Spinal cord (tissue), 10 donors: ENCODE measurements around the gene CUEDC1. TPM values are rescaled to one million over a fixed set of nuclear protein-coding genes. Genes with fewer than 3 reads are reported as not detected.

ENCODE experiments used
- DNase-seq, 6 donors: peaks; one replicate each; pipeline versions ENCODE4 v3.0.0 to v3.0.0-alpha.2; 2013 to 2015; ENCODE audit warnings: low spot score in 6 of 6, low read depth in 4 of 6
- H3K27ac ChIP-seq: one replicate; pipeline ENCODE4 v1.5.1; 2013; ENCODE audit warnings: low read depth, low read length, control low read depth
- H3K27me3 ChIP-seq: one replicate; pipeline ENCODE4 v1.6.1; 2013; ENCODE audit warnings: low read length; ENCODE audit not compliant: control insufficient read depth, insufficient read depth
- H3K36me3 ChIP-seq: one replicate; pipeline ENCODE4 v1.6.1; 2013; ENCODE audit warnings: low read length; ENCODE audit not compliant: control insufficient read depth, insufficient read depth
- H3K4me1 ChIP-seq: one replicate; pipeline ENCODE4 v1.6.1; 2013; ENCODE audit warnings: low read length; ENCODE audit not compliant: control insufficient read depth, insufficient read depth
- H3K4me3 ChIP-seq: one replicate; pipeline ENCODE4 v1.5.1; 2013; ENCODE audit warnings: low read depth, low read length, control low read depth
- H3K9me3 ChIP-seq: one replicate; pipeline ENCODE4 v1.6.1; 2013; ENCODE audit warnings: low read length; ENCODE audit not compliant: control insufficient read depth, insufficient read depth
- WGBS: methylation state at CpG from one replicate; pipeline ENCODE4 v1.1.5; 2013; ENCODE audit warnings: missing lambda C conversion rate; ENCODE audit not compliant: insufficient coverage; 5-methylcytosine and 5-hydroxymethylcytosine counted together
- polyA plus RNA-seq, 2 donors: library from polyadenylated mRNA; unstranded; fragments of 120-200 nt; gene quantifications; one replicate each; pipeline ENCODE4 v1.2.1, GENCODE V29; 2013; ENCODE audit not compliant: insufficient read length in 2 of 2
- total RNA-seq, 2 donors: library from RNA; depleted of rRNA in 1 of 2; stranded (reverse); fragments of 120-200 nt in 1 of 2; fragments of >200 nt in 1 of 2; gene quantifications; one replicate each; pipeline versions ENCODE4 v1.2.3 to v1.2.4, GENCODE V29; 2013 to 2014
- donor health status: healthy.

CUEDC1 gene
- total and polyA plus RNA-seq, 4 donors: 14.0 to 111 (median 63.8) TPM

- DNase-seq: no peak
- Histone ChIP-seq H3K27ac (peak overlapping the region; percentile 81), H3K36me3 (peaks cover 3% of the 10 kb centered on the region), H3K27me3 (no peaks in the 10 kb centered on the region), H3K4me3 (no peak overlapping the region), H3K9me3 (no peaks in the 10 kb centered on the region), H3K4me1 (peaks cover 54% of the 10 kb centered on the region)
- WGBS: no CpG with 5 or more reads among the region's 1 CpG
Measured at GRCh38 chr17:57953219-57953618, 2.0 kb downstream of the CUEDC1 start.

GRCh38 chr17:57949649-57950048 is 5.6 kb downstream of the CUEDC1 start:
- Histone ChIP-seq H3K27ac (no peak overlapping the region), H3K27me3 (no peaks in the 10 kb centered on the region), H3K9me3 (no peaks in the 10 kb centered on the region), H3K4me3 (no peak overlapping the region), H3K36me3 (peaks cover 3% of the 10 kb centered on the region), H3K4me1 (peaks cover 54% of the 10 kb centered on the region)
- no peak for DNase-seq
- WGBS: 100% methylated on average over 1 of the region's 5 CpGs

- peak overlapping the region; percentile 17 for H3K27ac ChIP-seq
- WGBS: 39% methylated on average over 5 of the region's 5 CpGs
- no peak overlapping the region for H3K4me3 ChIP-seq
Measured at GRCh38 chr17:57948555-57949420, 6.4 kb downstream of the CUEDC1 start.

GRCh38 chr17:57948169-57948554 is 7.0 kb downstream of the CUEDC1 start:
- 74% methylated on average over 5 of the region's 5 CpGs for WGBS
- Histone ChIP-seq H3K27ac (peak overlapping the region; percentile 17), H3K27me3 (no peaks in the 10 kb centered on the region), H3K4me1 (peaks cover 43% of the 10 kb centered on the region), H3K9me3 (no peaks in the 10 kb centered on the region), H3K36me3 (no peaks in the 10 kb centered on the region), H3K4me3 (no peak overlapping the region)
- DNase-seq: no peak

More at GRCh38 chr17:57948555-57949420, 6.4 kb downstream of the CUEDC1 start:
- DNase-seq: peak in 1 of 6 donors; percentile 42
- Histone ChIP-seq H3K36me3 (peaks cover 2% of the 10 kb centered on the region), H3K9me3 (no peaks in the 10 kb centered on the region), H3K27me3 (no peaks in the 10 kb centered on the region), H3K4me1 (peaks cover 48% of the 10 kb centered on the region)

GRCh38 chr17:57947369-57947768 is 7.8 kb downstream of the CUEDC1 start:
- H3K4me1 ChIP-seq: peaks cover 44% of the 10 kb centered on the region
- H3K27me3 ChIP-seq: no peaks in the 10 kb centered on the region
- peak overlapping the region; percentile 20 for H3K27ac ChIP-seq
- no peaks in the 10 kb centered on the region for H3K36me3 ChIP-seq
- H3K9me3 ChIP-seq: no peaks in the 10 kb centered on the region
- H3K4me3 ChIP-seq: no peak overlapping the region
- no peak for DNase-seq
- 87% methylated on average over 6 of the region's 9 CpGs for WGBS

DNA sequence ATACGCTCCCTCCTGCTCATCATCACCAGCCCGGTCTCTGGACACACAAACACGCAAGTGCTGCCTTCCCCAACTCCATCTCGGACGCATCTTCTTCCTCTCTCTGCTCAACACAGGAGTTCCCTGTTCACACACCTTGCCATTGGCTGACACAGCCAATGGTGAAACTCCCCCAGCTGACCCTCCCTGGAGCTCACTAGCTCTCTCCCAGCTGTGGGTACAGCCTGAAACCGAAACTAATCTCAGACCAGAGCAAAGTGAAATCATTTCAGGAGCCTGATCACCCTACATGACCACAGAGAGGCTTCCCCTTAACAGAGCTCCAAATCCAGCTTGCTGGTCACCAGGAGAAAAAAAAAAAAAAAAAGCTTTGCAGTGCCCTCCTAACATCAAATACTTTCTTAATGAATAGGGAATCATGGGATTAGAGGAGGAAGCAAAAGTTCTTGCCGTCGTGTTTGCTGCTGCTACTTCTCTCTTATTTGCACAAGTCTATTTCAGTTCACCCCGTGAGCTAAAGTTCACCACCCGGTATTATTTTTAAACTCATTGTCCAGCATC is 8.3 kb downstream of the CUEDC1 start:
- DNase-seq: no peak
- WGBS: 63% methylated on average over 8 of the region's 10 CpGs
- no peaks in the 10 kb centered on the region for H3K36me3 ChIP-seq
- no peak overlapping the region for H3K4me3 ChIP-seq
- peak overlapping the region; percentile 20 for H3K27ac ChIP-seq
- H3K9me3 ChIP-seq: no peaks in the 10 kb centered on the region
- H3K4me1 ChIP-seq: peaks cover 47% of the 10 kb centered on the region
- no peaks in the 10 kb centered on the region for H3K27me3 ChIP-seq

GRCh38 chr17:57945996-57946797 is 9.0 kb downstream of the CUEDC1 start:
- H3K9me3 ChIP-seq: no peaks in the 10 kb centered on the region
- no peaks in the 10 kb centered on the region for H3K27me3 ChIP-seq
- peaks cover 49% of the 10 kb centered on the region for H3K4me1 ChIP-seq
- DNase-seq: no peak
- no peak overlapping the region for H3K4me3 ChIP-seq
- no CpG with 5 or more reads among the region's 6 CpGs for WGBS
- no peaks in the 10 kb centered on the region for H3K36me3 ChIP-seq
- H3K27ac ChIP-seq: peak overlapping the region; percentile 20

- peak overlapping the region; percentile 13 for H3K27ac ChIP-seq
- whole genome bisulfite sequencing: 63% methylated on average over 6 of the region's 6 CpGs
- peaks cover 49% of the 10 kb centered on the region for H3K4me1 ChIP-seq
- H3K36me3 ChIP-seq: no peaks in the 10 kb centered on the region
- H3K9me3 ChIP-seq: no peaks in the 10 kb centered on the region
- H3K4me3 ChIP-seq: no peak overlapping the region
- H3K27me3 ChIP-seq: no peaks in the 10 kb centered on the region
- DNase-seq: no peak
Measured at GRCh38 chr17:57944908-57945307, 10.3 kb downstream of the CUEDC1 start.

DNA sequence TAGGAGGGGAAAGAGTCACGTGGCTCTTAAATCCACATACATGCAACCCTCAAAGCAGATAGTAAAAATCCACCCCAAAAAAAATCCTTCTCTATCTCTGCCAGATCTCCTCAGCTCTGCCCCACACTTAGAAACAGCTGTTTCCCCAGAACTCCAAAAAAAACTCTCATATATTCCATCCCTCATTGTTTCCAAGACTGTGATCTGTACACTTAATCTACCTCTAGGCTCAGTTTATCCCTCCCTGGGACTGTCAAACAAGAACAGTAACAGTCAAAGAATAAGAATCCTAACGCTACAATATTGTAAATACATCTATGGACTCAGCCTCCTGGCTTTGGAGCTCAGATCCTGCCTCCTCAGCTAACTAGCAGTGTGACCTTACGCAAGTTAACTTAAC is 11.6 kb downstream of the CUEDC1 start:
- H3K27ac ChIP-seq: no peak overlapping the region
- H3K4me3 ChIP-seq: no peak overlapping the region
- H3K9me3 ChIP-seq: no peaks in the 10 kb centered on the region
- H3K27me3 ChIP-seq: no peaks in the 10 kb centered on the region
- 93% methylated on average over 2 of the region's 3 CpGs for WGBS
- peaks cover 4% of the 10 kb centered on the region for H3K36me3 ChIP-seq
- DNase-seq: no peak
- H3K4me1 ChIP-seq: peaks cover 47% of the 10 kb centered on the region
